HuH-7.5 (cell line): ENCODE results near the gene SLC8B1.

ENCODE experiments used
- DNase-seq: peaks from one replicate; pipeline ENCODE4 v3.0.0; 2011; ENCODE audit warnings: low spot score

The SLC8B1 gene

DNA sequence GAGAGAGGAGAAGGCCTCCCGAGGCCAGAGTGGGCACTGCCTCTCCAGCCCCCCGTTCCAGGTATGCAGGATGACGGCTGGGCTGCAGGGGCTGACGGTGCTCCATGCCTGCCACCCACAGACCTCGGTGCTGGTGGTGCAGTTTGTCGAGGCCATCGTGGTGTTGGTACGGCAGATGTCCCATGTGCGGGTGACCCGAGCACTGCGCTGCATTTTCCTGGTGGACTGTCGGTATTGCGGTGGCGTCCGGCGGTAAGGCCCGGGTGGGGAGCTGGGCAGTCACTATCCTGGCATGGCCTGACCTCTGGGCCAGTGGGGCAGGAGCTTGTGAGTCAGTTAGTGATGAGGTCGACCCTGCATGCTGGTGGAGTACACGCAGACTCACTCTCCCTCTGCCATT lies 66.3 kb downstream of the SLC8B1 start:
- DNase-seq = no peak

DNA sequence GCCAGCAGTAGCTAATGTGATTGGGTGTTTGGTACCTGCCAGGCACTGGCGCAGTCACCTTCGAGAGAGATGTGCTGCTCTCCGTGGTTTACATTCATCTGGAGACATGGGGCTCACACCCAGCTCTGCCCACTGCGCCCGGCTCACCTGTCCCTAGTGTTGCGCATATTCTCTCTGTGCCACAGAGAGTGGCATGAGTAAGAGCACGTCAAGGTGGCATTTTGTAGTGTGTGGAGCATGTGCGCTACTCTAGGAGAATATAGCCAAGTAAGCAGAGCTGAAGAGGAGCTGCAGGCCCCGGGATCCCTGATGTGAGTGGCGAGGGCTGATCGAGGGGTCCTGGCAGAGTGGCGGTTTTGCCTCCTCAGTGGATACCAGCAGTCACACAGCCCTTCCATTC lies 66.8 kb downstream of the SLC8B1 start:
- no peak for DNase-seq

DNA sequence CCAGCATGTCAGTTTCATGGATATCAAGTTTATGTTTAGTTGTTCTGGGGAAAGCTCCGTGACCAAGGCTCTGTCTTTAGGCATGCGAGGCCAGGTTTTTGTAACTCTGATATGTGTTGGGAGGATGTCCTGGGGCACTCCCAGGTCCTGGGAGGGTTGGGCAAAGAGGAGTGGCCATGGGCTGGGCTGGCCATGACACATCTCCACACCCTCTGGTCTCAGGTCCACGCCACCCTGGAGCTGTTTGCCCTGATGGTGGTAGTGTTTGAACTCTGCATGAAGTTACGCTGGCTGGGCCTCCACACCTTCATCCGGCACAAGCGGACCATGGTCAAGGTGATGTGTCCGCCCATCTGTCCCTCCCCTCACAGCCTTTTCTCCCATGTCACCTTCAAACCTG lies 67.3 kb downstream of the SLC8B1 start:
- no peak for DNase-seq

DNA sequence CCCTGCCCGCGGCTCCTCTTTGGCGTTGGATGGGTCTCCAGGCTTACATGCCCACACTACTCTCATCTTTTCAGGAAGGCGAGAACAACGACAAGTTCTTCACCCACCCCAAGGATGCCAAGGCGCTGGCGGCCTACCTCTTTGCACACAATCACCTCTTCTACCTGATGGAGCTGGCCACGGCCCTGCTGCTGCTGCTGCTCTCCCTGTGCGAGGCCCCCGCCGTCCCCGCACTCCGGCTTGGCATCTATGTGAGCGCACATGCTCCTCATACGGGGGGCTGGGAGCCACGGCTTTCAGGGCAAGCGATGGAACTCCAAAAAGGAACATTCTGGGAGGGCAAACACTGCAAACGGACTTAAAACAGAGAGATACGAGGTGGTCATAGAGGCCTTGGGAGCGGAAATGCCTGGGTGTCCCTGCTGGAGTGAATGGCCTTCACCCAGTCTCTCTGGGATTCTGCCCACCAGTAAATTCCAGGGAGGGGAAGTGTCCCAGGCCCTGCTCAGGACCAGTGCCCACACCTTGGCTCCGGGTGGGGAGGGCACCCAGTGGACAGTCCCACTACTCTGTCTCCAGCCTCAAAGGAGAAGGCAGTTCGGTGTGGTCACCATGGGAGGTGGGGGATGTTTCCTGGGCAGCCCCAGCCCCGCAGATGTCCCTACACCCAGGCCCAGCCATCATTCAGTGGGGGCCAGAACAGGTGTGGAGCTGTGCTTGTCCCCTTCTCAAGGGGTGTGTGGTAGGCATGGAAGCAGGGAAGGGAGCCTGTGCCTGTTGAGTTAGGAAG lies 68.6 kb downstream of the SLC8B1 start:
- no peak for DNase-seq

DNA sequence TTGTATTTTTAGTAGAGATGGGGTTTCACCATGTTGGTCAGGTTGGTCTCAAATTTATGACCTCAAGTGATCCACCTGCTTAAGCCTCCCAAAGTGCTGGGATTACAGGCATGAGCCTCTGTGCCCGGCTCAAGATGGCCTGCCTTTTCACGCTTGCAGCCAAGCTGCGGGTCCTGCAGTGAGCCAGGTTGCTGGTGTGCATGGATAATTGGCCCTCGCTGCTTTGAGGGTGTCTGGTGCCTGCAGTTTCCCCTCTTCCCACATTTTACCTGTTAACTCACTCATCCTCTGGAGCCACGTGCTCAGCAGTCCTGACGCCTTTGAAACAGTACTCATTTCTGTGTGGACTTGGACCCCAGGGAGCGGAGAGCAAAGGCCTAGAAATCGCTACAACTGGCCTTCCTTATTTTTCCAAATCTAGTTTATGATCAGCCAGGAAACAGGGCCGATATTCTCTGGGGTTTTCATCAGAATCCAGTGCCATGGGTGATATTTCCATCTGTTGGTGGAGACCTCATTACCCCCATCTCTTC lies 71.4 kb downstream of the SLC8B1 start:
- DNase-seq = no peak

DNA sequence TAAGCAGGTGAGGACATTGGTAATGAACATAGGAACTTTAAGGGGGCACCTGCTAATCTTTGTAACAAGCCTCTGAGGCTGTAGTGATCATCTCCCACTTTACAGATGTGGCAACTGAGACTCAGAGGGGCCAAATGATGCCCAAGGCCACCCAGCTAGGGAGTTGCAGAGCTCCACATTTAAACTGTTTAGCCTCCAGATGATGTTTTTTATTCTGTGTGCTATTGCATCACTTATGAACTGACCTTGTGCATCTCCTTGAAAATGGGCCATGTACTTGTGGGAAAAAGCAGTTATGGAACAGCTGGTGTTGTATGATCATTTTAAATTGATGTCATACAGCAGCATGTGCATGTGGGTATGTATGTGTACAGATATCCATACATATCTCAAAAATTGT lies 72.2 kb downstream of the SLC8B1 start:
- DNase-seq = no peak

DNA sequence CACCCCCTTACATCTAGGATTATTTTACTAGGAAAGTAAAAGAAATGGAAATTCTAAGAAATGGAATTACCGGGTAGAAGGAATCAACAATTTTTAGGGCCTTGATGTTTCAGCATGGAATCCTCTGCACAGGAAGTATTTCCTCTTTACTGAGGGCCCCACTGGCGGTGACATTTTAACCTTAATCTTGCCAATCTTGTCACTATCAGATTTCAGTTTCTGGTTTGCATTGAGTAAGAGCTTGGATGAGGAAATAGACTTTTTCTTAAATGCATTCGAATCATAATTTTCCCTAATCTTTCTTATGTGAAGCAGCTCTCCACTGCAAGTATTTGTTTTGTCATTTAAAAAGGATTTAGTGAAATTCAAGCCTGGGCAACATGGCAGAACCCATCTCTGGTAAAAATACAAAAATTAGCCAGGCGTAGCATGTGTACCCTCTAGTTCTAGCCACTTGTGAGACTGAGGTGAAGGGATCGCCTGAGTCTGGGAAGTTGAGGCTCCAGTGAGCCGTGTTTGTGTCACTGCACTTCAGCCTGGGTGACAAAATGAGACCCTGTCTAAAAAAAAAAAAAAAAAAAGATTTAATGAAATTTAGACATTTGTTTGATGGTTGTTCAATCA lies 73.0 kb downstream of the SLC8B1 start:
- no peak for DNase-seq

DNA sequence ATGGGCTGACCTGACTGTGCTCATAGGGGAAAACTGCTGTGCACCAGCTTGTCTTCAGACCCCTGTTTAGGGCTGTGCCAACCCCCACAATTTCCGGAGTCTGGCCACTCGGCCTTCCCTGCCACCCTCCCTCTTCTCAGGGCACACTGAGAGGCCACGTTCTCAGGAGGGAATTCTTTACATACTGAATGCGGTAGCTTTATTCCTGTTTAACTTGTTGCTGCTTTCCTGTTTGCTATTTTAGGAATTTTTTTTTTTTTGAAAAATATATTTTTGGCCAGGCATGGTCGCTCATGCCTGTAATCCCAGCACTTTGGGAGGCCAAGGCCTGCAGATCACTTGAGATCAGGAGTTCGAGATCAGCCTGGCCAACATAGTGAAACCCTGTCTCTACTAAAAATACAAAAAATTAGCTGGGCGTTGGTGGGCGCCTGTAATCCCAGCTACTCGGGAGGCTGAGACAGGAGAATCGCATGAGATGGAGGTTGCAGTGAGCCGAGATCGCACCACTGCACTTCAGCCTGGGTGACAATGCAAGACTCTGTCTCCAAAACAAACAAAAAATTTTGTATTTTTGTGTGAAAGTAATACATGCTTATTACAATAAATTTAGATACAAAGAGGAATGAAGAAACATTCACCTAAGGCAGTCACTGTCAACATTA lies 74.1 kb downstream of the SLC8B1 start:
- DNase-seq = no peak

DNA sequence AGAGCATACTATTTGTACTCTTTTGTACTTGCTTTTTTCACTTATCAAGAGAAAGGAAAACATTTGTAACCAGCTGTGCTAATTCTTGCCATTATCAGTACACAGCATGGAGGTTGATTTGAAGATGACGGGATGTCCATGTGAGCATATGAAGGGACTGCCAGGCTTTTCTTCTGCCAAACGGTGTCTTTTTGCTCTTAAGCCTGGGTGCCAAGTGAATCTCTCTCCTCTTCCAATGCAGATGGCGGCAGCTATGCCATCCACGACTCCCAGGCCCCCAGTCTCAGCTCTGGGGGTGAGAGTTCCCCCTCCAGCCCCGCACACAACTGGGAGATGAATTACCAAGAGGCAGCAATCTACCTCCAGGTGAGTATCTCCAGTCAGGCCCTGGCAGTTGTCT lies 74.8 kb downstream of the SLC8B1 start:
- no peak for DNase-seq

DNA sequence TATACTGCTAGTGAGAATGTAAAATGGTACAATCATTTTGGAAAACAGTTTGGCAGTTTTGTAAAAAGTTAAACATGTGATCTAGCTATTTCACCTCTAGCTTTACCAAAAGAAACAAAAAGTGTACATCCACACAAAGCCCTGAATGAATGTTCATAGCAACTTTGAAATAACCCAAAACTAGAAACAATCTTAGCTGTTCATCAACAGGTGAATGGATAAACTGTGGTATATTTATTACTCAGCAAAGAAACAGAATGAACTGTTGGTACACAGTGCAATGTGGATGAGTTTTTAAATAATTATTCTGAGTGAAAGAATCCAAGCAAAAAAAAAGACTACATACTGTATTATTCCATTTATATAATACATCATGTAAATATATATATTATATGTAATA lies 77.3 kb downstream of the SLC8B1 start:
- no peak for DNase-seq

DNA sequence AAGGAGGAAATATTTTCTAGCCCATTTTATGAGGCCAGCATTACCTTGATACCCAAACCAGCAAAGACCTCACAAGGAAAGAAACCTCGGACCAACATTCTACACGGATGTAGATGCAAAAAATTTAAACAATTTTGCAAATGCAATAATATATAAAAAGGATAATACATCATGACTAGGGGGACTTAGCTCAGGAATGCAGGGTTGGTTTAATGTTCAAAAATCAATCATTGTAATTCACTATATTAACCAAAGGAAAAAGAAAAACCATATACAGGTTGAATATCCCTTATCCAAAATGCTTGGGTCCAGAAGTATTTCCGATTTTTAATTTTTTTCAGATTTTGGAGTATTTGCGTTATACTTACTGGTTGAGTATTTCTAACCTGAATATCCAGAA lies 80.6 kb downstream of the SLC8B1 start:
- DNase-seq = no peak

DNA sequence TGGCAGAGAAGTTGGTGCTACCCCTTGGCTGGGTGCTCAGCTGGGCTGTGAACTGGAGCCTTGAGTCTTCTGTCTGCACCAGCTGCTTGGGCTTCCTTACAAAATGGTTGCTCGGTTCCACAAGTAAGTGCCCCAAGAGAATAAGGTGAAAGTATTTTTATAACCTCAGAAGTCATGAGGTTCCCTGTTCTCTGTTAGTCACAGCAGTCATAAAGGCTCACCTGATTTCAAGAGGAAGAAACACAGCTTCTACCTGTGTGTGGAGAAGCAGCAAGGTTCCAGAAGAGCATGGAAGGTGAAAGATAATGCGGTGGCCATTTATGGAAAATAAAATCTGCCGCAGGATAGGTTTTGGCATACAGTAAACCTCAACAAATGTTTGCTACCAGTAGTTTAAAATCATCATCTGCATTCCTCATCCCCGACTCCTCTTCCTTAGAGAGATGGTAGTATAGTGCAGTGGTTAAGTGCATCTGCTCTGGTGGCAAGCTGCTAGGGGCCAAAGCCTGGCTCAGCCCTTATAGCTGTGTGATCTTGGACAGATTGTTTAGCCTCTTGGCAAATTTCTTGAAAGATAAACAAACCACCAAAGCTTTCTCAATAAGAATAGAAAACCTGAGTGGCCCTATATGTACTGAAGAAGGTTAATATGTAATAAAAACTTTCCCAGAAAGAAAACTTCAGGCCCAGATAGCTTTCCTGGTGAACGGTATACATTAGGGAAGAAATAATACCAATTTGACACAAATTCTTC lies 81.2 kb downstream of the SLC8B1 start:
- DNase-seq = no peak

DNA sequence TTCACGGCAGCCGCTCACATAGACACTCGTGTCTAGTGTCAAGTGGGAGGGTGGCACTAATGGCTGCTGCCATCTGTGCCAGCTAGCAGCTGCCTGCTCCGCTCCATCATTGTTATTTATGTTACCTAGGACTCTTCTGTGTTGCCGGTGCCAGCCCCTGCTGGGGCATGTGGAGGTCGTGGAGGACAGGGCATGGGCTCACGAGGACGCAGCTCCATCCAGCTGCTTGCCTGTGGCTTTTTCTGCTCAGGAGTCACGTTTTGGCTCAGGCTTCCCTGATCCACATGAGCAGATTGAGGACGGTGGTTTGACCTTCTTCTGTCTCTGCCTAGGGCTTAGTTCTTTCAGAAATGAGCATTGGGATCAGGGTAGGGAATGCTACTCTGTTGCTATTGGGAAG lies 82.4 kb downstream of the SLC8B1 start:
- no peak for DNase-seq

DNA sequence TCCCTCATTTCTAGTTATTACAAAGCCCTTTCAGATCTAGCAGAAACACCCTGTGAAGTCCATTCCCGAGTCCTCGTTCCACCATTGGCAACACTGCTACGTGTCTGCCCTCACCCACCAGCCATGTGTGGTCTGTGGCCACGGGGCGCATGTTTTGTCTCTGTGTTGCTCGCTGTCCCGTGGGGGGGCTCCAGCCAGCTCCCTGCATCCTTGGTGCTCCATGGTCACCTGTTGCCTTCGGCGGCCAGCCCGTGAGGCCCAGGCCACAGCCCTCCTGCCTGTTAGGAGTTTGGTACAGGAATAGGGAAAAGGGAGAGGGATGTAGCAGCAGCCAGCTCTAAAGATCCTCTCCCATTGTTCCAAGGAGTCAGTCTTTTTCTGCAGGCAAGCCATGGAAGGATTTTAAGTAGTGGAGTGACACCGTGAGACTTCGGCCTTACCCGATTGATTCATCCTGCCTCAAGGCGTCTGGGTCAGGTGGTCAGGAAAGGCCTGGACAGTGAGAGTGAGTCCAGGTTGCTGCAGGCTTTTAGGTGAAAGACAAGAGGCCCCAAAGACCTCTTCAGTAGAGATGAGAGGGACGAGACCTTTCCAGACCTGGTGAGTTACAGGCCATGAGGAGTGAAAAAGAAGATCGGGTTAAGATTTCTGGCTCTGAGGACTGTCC lies 83.4 kb downstream of the SLC8B1 start:
- no peak for DNase-seq

DNA sequence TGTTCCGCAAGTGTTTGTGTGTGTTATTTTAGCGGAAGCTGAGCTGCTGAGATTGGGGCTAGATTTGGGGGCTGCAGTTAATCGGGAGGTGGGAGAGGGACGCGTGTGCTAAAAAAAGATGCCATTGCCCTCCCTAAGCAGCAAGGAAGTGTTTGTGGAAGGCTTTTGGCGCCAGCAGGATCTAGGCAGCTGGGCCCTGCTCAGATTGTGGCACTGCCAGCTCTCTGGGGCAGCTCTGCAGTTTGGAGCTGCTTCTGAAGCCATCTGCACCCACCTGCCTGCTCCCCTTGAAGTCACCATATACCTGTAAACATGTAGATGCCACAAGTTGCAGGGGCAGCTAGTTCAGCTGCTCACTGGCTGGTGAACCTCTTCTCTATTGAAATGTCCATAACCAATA lies 84.9 kb downstream of the SLC8B1 start:
- no peak for DNase-seq

DNA sequence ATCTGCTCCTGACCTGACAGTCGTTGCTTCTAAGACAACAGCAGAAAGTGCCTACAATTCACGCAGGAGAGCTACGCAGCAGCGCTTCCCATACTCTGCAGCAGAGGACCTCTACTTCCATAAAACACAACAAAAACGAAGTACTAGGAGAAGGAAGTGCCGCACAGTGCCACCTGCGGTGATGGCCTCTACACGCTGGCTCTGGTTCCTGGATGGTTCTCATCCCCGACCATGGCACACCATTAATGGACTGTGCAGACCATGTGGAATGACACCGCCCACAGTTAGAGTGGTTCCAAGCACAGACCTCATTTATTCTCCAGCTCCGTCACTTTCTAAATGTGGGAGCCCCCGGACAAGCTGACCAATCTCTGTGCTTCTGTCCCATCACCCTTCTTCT lies 85.4 kb downstream of the SLC8B1 start:
- DNase-seq = no peak

DNA sequence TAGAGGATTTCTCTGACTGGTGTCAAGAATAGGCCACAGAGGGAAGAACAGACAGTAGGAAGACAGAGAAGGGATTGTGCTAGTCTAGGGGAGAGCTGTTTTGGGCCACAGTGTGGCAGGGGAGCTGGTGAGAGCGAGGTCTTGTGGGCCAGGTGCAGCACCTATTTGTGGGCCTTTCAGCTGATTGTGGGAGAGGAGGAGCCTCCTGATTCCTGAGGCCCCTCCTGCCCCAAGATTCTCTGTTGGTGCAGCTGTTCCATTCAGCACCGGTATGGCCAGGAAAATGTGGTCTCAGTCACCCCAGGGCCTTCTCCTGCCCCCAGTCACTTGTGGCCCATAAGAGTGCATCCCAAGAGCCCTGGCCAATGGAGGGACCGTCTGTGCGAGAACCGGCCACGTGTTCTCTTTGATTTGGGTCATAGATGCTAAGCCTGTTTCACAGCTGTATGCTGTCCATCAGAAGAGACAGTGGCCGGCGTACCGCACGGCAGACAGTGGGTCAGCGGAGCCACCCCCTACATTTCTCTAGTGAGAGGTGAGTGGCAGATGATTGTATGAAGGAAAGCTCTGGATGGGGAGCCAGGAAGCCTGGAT lies 86.0 kb downstream of the SLC8B1 start:
- DNase-seq = no peak
